GM21786 (cell line): Measurements from ENCODE around the gene NRF1.

Experiments
- ATAC-seq: cut with Tn5 transposase; IDR thresholded peaks from one replicate; pipeline ENCODE4 v1.9.1; 2021; ENCODE audit not compliant: unreplicated experiment

NRF1 gene

DNA sequence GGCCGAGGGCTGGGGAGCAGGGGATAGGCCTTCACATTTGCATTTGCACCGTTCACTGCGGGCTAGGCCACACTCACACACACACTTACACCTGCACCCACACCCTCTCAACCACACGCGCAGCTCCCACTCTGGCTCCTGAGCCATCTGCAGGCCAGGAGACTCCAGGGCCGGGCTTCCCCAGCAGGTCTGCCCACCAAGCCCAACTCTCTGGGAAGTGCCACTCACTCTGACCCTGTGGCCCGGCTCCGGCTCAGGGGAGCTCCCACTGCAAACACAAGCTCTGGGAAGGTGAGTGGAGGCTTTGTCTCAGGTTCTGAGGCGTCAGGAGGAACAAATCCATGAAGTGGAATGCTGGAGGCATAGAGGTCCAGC is 157.9 kb downstream of the NRF1 start:
- no peak for ATAC-seq

DNA sequence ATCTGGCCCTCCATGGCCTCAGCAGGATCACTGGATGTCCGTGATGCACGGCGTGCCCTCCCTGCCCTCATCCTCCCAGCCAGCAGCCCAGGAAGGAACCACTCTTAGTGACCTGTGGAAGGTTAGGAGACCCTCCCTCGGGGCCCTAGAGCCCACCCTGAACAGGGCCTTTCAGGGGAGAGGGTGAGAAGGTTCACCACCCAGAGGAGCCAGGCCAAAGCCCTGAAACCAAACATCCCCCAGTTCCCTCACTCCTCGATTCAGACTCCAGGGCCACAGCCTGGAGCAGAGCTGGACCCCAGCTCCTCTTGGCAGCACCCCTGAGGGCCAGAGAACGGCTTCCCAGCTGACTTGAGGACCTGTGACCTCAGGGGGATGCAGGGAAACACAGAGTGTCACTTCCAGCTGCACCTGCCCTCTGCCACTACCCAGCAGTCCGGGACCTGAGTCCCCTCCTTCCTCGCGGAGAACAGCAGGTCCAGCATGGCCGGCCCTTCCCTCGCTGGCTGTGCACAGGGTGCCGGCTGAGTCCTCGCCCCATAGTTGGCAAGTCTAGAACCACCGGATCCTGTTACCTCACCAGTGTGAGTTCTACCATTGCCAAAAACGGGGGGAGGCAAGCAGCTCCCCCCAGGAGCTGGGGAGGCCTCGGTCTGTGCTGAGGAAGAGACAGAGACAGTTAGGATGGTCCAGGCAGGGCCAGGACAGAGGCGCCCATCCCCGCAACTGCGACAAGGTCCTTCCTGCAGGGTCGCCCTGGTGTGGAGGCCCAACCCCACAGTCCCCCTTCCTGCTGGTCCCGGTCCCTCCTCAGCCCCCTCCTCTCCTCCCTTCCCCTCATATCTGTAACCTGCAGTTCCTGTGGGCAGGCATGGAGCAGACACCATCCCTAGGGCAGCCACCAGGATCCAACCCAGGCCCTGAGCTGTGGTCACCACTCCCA is 158.6 kb downstream of the NRF1 start:
- no peak for ATAC-seq

DNA sequence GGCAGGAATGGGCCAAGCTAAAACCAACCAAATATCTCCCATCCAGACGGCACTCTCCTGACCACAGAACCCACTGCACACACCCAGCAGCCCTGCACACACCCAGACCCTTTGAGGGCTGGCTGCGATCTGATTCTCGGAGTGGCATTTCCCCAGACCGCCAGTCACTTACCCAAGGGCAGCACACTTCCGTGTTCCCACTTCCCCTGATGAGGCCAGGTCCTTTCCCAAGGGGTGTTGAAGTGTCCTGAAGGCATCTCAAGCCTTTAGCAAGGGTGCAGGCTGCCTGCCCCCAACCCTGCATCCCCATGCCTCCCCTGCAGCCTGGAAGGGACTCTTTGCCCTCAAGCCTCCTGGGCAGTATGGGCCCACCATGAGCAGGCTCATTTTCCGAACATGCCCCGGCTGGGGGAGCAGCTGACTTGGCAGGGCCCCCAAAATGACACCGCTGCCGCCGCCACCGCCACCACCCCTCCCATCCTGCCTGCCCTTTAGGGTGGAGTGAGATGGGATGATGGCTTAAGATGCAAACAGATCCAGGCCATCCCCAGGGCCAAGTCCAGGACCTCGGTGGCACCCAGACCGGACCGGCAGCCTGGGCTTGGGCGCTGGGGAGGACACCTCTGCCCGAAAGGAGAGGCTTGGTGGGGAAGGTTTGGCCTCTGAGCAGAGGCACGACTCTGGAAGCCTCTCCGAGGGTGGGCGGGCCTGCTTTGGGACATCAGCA is 159.8 kb downstream of the NRF1 start:
- ATAC-seq, result no peak

DNA sequence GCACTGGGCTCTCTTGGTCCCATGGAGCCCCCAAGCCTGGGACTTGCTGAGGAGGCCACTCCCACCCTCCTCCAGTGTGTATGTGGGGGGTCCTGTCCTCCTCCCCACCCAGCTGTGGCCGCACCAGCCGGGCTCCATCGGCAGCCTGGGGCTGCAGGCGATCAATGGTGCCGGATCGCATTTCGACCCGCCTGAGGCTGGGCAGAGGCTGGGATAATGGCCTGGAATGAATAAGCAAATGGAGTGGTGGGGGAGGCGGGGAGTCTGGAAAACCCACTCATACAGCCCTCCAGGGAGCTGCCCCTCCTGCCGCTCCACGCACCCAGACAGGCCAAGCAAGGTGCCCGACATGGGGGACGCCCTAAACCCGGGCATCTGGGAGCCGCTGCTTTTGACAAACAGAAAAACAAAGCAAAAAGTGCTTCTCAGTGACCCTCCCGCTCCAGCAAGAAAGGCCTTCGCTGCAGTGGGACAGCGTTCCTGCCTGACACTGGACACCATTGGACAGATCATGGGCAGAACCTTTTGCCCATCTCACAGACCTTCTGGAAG is 160.5 kb downstream of the NRF1 start:
- no peak for ATAC-seq

DNA sequence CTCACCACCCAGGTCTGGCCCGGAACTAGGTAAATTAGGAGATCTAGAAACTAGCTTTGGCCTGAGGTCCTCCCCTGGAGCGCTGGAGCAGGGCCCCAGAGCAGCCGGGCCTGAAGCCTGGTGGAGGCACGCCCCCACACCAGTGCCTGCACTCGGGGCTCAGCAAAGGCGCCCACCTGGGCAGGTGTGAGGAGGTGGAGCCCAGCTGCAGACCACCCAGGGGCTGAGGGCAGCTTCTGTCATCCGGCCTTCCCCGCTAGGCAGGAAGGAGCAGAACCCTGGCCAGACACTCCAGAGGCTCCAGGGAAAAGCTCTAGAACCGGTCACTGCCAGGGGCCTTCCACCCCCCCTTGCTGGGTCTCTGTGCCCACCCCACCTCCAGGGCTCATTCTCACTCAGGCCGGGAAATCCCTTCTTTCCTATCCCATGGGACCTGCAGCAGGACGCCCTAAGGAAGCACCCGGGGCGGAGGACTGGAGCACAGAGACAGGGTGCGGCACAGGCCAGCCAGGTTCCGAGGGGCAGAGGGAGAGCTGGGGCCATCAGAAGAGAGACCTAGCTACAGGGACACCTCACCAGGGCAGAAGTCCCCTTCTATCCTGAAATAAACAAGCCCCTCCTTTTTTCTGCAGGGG is 161.2 kb downstream of the NRF1 start:
- ATAC-seq, result no peak

DNA sequence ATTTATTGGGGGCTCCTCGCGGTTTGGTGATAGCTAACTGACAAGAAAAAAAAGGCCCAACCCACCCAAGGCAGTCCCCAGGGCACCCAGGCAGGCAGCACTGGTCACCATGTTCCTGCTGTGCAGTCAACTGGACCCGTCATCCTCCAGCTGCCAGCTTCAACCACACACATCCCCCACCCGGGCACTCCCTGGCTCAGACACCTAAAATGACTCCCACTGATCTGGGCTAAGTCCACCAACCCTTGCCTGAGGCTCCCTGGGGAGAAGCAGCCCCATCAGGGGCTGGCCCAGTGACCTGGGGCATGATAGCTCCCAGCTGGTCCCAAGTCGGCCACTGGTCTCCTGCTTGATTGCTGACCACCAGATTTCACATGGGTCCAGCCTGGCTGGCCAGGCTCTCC is 161.8 kb downstream of the NRF1 start:
- ATAC-seq, result no peak

DNA sequence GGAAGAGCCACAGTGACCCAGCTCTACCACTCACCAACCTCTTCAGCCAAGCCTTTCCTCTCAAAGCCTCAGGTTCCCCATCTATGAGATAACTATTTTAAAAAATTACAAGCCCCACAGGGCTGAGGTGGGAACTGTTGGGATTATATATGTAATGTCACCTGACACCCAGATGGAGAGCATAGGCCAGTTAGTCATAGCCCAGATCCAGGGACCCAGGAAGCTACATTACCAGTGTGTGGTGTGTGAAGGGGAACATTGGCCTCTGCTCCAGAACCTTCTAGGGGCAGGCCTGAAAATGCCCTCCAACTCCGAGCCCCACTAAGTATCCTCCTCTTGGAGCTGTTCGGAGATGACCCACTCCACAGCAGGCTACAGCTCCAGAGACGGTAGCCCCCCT is 162.4 kb downstream of the NRF1 start:
- no peak for ATAC-seq

DNA sequence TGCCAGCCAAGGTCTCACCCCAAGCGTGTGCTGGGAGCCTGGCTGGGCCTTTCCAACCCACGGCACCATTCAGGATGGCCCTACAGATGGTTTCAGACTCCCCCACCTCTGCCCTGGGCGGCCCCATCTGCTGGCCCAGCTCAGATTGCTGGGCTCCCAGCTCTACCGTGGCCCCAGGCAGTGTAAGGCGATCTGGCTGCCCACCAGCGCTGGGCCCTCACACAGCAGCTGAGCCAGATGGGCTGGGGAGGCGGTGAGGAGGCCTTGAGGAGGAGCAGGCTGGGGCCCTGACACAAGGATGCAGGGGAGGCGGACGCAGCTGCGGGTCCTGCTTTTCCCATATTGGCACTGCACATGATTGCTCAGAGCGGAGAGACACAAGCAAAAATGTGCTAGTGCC is 162.8 kb downstream of the NRF1 start:
- no peak for ATAC-seq

DNA sequence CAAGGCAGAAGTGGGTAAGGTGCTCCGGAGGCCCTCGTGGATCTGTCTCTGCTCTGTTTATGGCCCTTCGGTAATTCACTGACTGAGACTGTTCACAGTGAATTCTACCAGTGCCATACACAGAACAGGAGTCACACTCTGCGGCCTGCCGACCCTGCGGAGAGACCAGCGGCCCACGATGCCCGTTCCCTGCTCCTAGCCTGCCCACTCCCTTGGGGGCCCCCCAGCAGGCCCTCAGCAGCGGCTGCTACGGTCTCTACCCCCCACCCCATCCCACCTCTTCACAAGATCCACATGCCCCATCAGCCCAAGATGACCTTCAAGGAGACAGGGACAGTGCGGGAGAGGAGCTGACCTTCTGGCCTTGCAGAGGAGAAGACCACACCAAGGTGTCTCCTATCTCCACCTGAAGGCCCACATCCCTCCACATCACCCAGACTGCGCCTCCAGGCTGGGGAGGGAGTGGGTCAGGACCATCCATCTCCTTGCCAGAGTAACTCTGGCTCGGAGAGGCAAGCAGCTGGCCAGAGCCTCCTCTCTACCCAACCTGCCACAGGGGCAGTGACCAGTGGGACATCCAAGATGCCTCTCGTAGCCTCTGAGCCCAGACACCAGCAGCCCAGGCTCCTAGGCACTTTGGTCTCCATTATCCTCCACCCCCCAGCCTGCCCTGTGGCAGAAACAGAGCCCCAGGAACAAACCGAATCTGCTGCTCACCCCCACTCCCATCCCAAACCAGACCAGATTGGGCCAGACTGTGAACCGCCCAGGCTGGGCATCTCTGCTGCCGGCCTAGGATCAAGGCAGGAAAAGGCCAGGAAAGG is 163.6 kb downstream of the NRF1 start:
- no peak for ATAC-seq

DNA sequence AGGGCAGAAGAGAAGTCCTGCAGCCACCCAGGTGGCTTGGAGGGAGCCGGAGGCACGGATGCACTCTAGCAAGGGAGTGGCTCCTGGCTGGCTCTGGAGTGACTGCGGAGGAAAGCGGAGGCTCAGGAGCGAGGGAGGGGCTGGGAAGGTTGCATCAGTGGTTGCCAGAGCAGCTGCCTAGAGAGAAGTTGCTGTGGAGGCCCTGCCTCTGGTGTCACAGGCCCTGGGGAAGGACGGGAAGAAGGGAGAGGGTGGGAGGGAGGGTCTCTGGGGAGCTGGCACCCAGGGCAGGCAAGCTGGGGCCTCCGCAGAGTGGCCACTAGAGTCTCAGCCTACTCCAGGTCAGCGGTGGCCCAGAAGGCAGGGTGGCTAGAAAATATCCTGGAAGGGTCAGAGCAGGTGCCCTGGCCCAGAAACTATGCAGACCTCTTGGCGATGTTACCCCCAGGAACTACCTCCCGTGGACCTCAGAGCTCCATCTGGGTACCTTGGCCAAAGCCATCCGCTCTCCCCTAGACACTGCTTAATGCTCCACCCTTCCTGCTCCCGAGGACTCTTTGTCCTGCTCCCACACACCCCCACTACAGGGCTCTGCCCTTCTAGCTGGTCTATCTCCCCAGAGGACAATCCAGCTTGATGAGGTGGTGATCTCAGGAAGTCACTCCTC is 164.3 kb downstream of the NRF1 start:
- no peak for ATAC-seq

DNA sequence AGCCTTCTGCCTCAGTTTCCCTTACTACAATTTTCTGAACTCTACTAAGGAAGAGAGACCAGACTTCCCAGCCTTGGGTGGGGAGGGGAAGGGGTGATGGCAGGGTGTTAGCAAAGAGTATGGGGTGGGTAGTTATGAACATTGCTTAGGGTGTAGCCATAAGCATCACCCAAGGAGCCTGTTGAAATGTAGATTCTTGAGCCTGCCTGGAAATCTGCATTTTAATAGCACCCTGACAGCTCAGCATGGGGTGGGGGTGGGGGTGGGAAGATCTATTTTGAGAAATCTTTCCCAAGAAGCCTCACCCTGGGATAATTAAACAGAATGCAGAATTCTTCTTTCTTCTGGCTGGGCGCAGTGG is 164.8 kb downstream of the NRF1 start:
- ATAC-seq, result no peak

DNA sequence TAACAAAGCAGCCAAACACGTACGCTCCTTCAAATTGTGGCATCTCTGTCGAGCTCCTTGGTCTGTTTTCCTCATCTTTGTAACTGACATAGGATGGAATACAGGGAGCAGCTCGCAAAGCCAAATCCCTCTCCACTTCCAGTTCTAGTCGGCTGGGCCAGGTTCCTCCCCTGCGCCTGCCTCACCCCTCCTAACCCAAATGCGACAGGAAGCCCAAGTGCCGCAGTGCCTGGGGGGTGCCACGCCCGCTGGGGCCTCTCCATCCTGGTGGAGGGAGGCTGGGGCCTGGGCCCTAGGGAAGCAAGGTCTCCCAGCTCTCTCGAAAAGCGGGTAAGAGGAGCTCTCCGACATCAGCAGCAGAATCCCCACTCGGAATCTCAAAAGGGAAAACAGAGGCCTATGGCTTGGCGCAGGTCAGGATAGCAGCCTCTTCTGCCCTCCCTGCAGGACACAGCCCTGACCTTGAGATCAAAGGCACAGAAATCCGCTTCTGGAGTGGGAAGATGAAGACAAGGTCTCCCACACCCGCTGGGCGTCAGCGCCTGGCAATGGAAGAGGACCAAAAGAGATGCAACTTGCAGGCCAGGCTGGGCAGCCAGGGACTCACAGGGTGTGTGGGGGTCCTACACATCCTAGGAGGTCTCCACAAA is 165.8 kb downstream of the NRF1 start:
- no peak for ATAC-seq

DNA sequence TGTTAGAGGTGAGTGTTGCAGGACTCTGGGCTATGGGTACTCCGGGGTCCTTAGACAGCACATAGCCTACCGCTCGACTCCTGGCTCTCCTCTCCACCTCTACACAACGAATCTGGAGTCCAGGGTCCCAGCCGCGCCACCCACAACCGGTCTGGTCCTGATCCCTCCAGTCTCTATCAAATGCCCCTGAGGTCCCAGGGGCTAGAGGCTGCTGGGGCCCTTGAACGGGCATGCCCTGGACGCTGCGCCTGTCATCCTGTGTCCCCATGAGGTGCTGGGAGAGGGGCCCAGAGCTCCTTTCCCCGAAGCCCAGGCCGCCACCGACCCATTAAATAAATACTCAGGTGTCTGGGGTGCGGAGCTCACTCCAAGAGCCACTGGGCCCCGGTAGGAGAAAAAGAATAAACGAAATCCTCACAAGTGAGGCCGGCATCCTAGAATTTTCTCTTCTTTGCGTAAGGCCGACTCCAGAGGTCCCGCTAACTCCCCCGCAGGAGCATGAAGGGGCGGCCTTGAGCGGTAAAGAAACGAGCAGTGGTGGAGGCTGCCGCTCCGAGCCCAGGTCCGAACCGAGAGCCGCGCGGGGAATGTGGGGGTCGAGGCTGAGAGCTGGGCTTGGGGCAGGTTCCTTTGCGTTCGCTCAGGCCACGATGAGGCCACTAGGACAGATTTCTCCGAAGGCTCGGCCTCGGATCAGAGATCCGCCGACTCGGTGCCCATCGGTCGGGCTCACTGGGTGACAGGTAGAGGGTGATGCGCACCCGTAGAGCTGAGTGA is 166.7 kb downstream of the NRF1 start:
- ATAC-seq, result no peak

DNA sequence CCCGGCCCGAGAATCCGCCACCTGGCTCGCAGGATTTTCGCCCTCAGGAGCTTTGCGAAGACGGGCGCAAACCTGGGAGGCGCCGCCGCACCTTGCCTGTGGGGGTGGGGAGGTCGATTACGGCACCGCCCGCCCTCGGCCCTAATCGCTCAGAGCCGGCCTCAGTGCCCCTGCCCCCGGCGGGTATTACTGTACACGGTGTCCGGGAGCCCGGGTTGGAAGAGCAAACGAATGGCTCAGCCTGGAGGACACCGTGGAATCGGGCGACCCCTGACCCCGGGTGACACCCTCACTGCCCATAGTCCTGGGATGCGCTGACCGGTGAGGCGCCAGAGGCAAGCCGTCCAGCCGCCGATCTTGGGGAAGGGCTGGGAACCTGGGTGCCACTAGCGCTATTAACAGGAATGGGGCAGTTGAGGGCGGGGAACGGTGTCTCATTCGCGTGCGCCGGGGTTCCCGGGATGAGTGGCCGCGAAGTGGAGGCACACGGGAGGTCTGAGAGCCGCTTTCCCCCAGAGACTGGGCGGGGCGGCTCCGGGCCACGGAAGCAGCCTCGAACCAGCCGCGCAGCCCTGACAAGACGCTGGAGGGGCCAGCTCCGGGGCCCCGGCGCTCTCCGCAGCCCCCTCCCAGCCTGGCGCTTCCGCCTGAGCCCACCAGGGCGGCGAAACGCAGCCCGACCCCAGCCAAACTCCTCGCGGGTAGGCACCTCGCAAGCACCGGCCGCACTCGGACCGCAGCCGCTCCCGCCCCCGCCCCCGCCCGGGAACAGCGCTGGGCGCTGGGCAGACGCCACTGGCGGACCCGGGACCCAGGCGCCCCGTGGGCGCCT is 167.5 kb downstream of the NRF1 start:
- ATAC-seq, result peak; percentile 6

DNA sequence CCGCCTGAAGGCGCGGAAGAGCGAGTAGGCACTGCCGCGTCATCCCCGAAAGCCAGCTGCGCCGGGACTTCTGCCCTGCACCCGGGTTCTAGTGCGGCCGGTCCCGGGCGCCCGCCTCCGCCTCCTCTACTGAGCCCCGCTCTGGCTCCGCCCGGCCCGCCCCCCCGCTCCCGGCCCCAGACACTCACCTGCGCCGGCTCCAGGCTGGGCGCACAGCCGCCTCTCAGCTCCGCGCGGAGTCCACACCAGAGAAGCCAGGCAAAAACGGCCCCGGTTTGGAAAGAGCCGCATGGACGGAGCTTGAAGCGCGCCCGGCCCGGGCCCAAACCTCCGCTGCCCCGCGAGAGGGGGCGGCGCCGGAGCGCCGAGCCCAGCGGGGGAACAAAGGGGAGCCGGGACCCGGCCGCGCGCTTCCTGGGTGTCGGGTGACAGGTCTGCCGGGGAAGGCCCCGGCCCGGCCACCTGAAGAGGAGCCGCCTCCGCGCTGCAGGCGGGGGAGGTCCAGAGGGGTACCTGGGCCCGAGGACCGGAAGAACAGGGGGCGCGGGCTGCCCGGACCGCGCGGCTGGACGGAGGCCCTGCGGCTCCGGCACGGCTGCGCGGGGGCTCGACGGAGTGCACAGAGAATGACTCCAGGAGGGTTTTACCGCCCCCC is 168.2 kb downstream of the NRF1 start:
- ATAC-seq, result peak; percentile 39

DNA sequence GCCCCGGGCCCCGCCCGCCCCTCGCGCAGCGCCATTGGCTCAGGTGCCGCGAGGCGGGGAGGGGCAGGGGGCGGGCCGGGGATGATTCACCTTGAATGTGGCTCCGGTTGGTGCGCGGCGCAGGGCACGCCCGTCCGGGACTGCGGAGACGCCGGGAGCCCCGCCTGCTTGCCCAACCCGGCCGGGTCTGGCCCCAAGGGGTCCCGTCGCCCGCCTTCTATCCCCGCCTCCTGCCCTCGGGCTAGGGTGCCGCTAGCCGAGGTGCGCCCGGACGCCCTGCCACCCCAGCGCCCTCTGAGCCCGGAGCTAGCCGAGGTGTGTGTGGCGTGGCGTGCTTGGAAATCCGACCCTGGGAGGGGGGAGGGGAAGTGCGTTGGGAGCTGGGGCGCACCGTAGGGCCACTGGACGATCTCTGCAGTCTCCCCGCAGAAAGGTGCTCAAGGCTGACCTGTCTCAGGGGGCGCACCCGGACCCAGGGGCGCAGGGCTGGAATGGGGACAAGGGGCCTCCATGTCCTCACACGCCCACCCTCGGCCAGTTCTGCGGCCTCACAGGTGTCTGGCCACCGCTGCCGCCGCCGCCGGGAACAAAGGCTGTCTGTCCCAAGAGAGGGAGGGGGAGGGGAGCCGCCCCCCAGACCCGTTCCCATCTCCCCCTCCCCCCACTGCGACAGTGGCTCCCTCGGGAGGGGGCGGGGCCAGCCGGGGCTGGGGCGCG is 168.9 kb downstream of the NRF1 start:
- peak; percentile 51 for ATAC-seq
